ENCODE measurements around the gene XRCC5. TPM values are rescaled to one million over a fixed set of nuclear protein-coding genes. Genes with fewer than 3 reads are reported as not detected.
"Not testable (repeated sequence)": the region's sequence is repeated elsewhere in the genome, so short reads cannot be mapped to it uniquely, and the experiment has no call there.

The XRCC5 gene
- total RNA-seq, 1 donor from 2014 or later = 197 TPM

- no peak for DNase-seq (ENCODE audit: low spot score)
These were observed 86.4 kb downstream of the XRCC5 start for GRCh38 chr2:216195565-216196029.

GRCh38 chr2:216201692-216202306 lies 92.7 kb downstream of the XRCC5 start:
- no peak for DNase-seq (ENCODE audit: low spot score)

- no peak for DNase-seq (ENCODE audit: low spot score)
These were observed 93.6 kb downstream of the XRCC5 start for GRCh38 chr2:216202626-216203250.

- DNase-seq (ENCODE audit: low spot score) = no peak
These were observed 96.3 kb downstream of the XRCC5 start for GRCh38 chr2:216205486-216205885.

DNA sequence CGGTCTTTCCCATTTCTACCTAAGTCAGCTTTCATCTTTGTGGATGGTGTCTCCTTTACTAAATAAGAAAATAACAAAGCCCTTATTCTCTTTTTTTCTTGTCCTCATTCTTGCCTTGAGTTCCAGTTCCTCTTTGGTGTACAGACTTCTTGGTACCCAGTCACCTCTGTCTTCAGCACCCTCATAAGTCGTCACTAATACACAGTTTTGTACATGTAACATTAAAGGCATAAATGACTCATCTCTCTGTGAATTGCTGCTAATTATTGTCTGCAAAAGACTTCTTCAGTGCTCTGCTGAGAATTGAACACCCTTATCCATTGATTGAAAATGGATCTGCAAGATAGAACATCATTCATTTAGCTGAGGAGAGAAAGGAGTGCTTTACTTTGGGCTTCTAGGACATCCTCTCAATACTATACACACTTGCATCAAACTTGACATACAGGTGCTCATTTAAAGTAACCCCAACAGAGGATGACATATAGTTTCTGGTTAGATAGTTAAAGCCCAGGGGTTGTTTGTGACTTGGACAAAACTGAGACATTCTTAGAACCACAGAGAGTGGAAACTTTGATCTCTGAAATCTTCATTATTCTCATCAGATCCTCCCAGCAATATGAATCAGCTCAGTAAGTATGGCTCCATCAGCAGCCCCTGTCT lies 97.0 kb downstream of the XRCC5 start:
- no peak for DNase-seq (ENCODE audit: low spot score)

DNA sequence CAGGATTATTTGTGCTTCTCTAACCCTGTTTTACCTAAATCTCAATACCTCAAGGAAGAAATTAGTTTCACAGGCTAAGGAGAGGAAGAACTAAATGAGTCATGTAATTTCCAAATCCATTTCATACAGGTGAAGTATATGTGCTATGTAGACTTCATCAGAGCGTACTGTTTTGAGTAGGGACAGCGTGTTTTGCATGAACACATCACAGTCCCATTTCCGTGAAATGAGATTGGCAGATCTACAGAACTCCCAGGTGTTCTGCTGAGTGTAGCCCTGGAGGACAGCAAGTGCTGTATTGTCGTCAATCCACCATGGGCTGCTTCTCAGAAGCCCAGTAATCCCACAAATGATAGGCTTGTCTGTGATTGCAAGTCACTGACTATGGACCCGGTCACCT lies 97.7 kb downstream of the XRCC5 start:
- no peak for DNase-seq (ENCODE audit: low spot score)

DNA sequence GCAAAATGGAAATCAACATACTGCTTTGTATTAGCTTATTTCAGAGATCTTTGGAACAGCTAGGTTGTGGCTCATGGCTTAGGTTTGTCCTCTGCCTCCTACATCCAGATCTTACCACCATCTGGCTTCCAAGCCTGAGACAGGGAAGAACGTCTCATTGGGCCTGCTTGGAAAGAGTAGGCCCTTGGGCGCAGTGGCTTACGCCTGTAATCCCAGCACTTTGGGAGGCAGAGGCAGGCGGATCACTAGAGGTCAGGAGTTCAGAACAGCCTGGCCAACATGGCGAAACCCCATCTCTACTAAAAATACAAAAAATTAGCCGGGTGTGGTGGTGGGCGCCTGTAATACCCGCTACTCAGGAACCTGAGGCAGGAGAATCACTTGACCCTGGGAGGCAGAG lies 99.5 kb downstream of the XRCC5 start:
- DNase-seq (ENCODE audit: low spot score) = not testable (repeated sequence)

GRCh38 chr2:216210701-216211540 lies 101.8 kb downstream of the XRCC5 start:
- DNase-seq (ENCODE audit: low spot score) = peak; percentile 60

DNA sequence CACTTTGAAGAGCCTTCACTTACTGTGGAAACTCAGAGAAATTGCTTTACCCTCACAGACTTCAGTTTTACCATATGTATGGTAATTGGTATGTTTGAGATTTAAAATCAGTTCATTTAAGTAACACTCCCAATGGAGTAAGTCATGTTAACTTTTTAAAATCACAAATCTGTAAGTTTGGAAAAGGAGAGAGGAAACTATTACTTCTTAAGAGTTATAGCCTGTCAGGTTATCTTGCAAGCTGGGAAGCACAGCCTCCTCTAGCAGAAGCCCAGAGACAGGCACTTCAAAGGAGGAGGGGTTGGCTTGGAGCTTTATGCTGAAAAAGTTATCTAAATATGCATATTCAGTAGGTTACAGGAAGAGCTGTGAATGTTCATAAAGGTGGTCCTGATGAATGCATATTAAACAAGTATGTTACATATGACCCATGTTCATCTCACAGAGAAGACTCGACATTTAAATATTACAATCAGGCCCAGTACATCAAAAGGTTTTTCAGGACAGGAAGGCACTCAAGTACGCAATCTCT lies 102.5 kb downstream of the XRCC5 start:
- DNase-seq (ENCODE audit: low spot score) = peak; percentile 24

GRCh38 chr2:216214768-216215167 lies 105.6 kb downstream of the XRCC5 start:
- DNase-seq (ENCODE audit: low spot score) = no peak

GRCh38 chr2:216215658-216216390 lies 106.7 kb downstream of the XRCC5 start:
- DNase-seq (ENCODE audit: low spot score) = no peak

DNA sequence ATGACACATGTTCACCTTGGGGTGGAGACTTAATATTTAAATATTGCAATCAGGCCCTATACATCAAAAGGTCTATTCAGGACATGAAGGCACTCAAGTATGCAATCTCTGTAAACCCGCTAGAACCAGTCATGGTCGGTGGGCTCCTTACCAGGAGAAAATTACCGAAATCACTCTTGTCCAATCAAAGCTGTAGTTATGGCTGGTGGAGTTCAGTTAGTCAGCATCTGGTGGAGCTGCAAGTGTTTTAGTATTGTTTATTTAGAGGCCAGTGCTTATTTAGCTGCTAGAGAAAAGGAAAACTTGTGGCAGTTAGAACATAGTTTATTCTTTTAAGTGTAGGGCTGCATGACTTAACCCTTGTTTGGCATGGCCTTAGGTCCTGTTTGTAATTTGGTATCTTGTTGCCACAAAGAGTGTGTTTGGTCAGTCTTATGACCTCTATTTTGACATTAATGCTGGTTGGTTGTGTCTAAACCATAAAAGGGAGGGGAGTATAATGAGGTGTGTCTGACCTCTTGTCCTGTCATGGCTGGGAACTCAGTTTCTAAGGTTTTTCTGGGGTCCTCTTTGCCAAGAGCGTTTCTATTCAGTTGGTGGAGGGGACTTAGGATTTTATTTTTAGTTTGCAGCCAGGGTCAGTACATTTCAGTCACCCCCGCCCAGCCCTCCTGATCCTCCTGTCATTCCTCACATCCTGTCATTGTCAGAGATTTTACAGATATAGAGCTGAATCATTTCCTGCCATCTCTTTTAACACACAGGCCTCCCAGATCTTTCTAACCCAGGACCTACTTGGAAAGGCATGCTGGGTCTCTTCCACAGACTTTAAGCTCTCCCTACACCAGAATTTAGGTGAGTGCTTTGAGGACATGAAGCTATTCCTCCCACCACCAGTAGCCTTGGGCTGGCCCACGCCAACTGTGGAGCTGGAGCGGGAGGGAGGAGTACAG lies 108.1 kb downstream of the XRCC5 start:
- DNase-seq (ENCODE audit: low spot score) = peak; percentile 15

DNA sequence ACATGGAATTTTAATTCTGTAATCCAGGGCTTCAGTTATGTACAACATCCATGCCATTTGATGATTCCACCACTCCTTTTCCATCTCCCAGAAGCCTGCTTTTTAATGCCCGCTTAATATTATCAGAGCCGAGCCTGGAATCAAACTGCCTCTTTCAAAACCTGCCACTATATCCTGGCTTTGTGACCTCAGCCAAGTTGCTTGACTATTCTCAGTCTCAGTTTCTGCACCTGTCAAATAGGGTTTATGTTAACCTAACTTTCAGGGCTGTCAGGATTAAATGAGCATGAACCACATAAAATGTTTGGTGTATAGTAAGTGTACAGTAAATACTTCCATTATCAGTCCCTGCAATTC lies 108.7 kb downstream of the XRCC5 start:
- peak; percentile 97 for DNase-seq (ENCODE audit: low spot score)

GRCh38 chr2:216219861-216220260 lies 110.7 kb downstream of the XRCC5 start:
- DNase-seq (ENCODE audit: low spot score) = no peak

GRCh38 chr2:216220976-216221375 lies 111.8 kb downstream of the XRCC5 start:
- no peak for DNase-seq (ENCODE audit: low spot score)

- DNase-seq (ENCODE audit: low spot score) = no peak
These were observed 112.7 kb downstream of the XRCC5 start for GRCh38 chr2:216221811-216222210.

GRCh38 chr2:216222650-216223352 lies 113.7 kb downstream of the XRCC5 start:
- peak; percentile 68 for DNase-seq (ENCODE audit: low spot score)

DNA sequence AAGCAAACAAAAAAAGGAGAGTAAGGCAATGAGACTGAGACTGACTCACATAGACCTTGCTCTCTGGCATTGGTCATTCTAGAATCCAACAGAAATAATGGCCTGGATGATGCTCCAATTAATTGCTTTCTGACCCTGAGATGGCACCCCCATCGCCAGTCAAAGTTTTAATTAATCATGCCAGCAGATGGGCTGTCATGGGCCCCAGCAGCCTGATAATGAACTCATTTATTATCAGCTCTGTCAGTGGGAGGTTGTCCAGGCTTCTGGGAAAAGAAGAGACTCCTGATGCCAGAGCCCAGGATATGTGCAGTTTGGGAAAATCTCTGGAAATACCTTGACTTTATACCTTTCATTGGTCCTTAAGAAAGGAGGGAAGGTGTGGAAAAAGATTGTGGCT lies 115.2 kb downstream of the XRCC5 start:
- no peak for DNase-seq (ENCODE audit: low spot score)

GRCh38 chr2:216229277-216229914 lies 120.2 kb downstream of the XRCC5 start:
- DNase-seq (ENCODE audit: low spot score) = no peak
